ENCODE results near the gene KCNQ4. TPM values are rescaled to one million over a fixed set of nuclear protein-coding genes. Genes with fewer than 3 reads are reported as not detected.
A peak's percentile ranks its signal among the peaks of the same experiment; 100 is the strongest.

KCNQ4 gene
- total and polyA plus RNA-seq, 2 of the 8 experiments (the other 6 are each of a cell fraction or from before 2014, with no cell fraction given), result 2.2 to 3.9 TPM

DNA sequence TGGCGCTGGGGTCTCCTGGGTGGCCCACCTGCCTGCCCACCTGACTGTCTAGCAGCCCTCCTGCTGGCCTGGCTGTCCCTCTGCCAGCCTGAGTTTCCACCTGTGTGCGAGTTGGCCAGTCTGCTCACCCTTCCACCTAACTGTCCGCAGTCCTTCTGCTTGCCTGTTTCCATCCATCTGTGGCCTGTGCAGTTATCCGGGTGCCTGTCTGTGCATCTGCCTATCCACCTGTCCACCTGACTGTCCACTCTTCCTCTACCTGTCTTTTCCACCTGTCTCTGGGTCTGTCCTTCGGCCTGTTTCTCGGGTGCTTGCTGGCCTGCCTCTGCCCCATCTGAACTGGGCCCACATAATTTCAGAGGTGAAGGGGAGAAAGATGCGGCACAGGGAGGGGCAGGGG lies 1.9 kb downstream of the KCNQ4 start:
- Histone ChIP-seq H3K79me1 (ENCODE audit: low read depth, low read length) (no peaks in the 10 kb centered on the region), H3K4me1 (replicated peaks in 1 of 4; ENCODE audit: control insufficient read depth in 3 of 4, insufficient read depth in 4 of 4, low read length in 3 of 4) (peaks cover 0 to 20% (median 17%) of the 10 kb centered on the region in 4 experiments; a peak in 6 of 7 replicates), H3K9ac (replicated peaks in 1 of 4; ENCODE audit: extremely low read depth in 1 of 4, low read depth in 3 of 4, low read length in 3 of 4) (no peak overlapping the region), H4K20me1 (replicated peaks in 1 of 2; ENCODE audit: control insufficient read depth in 1 of 2, insufficient read depth in 2 of 2, low read length in 2 of 2) (peaks cover 2 to 7% of the 10 kb centered on the region in 2 experiments), H2AFZ (ENCODE audit: low read length) (no peak overlapping the region), H3K23ac (ENCODE audit: insufficient read length) (no peak overlapping the region), H3K4me2 (ENCODE audit: insufficient read depth in 1 of 2, low read depth in 2 of 2, low read length in 2 of 2) (no peak overlapping the region), H3K4ac (replicated peaks; ENCODE audit: insufficient read length, low read depth, low read length) (no peak overlapping the region), H3K4me3 (ENCODE audit: extremely low read depth in 1 of 4, insufficient read depth in 2 of 4, low read depth in 3 of 4, low read length in 4 of 4) (no peak overlapping the region), H3K27me3 (replicated peaks in 1 of 4; ENCODE audit: control insufficient read depth in 3 of 4, extremely low read depth in 1 of 4, insufficient read depth in 3 of 4, low read length in 3 of 4) (peaks cover 0 to 35% (median 27%) of the 10 kb centered on the region in 4 experiments; a peak in 6 of 7 replicates), H2BK120ac (replicated peaks; ENCODE audit: low read depth, low read length) (no peak overlapping the region), H2BK5ac (ENCODE audit: low read depth, low read length) (no peak overlapping the region), H3K23me2 (ENCODE audit: low read depth, low read length) (peaks cover 19% of the 10 kb centered on the region; the same call in 1 of the 2 replicates), H3K14ac (ENCODE audit: insufficient read length) (no peak overlapping the region), H4K91ac (replicated peaks; ENCODE audit: insufficient read length, low read length) (no peak overlapping the region), H3K18ac (ENCODE audit: extremely low read depth, low read length) (no peak overlapping the region), H3K56ac (replicated peaks; ENCODE audit: insufficient read length, low read depth, low read length) (no peak overlapping the region), H3K9me3 (ENCODE audit: insufficient read depth in 2 of 2, low read depth in 1 of 2, low read length in 1 of 2) (no peaks in the 10 kb centered on the region), H3K79me2 (ENCODE audit: control insufficient read depth in 1 of 2, insufficient read depth in 2 of 2, low read length in 2 of 2) (no peaks in the 10 kb centered on the region), H2BK12ac (ENCODE audit: low read depth, low read length) (no peak overlapping the region), H2BK20ac (ENCODE audit: low read length) (no peak overlapping the region), H4K5ac (ENCODE audit: insufficient read length, low read depth, low read length) (no peak overlapping the region), H2BK15ac (ENCODE audit: low read length) (no peak overlapping the region; the same call in 1 of the 2 replicates), H4K8ac (ENCODE audit: extremely low read depth, insufficient read depth, low read length) (no peak overlapping the region), H3K36me3 (ENCODE audit: control insufficient read depth in 2 of 4, insufficient read depth in 4 of 4, low read length in 3 of 4) (no peaks in the 10 kb centered on the region), H2AK5ac (ENCODE audit: low read depth, low read length) (peak overlapping the region; percentile 97), H3K27ac (ENCODE audit: low read depth, low read length) (no peak overlapping the region)
- DNase-seq (ENCODE audit: low read depth in 1 of 2, low spot score in 2 of 2) (no peak), FAIRE-seq (no peak)
- TF ChIP-seq HDAC6 (IDR thresholded peaks at IDR 0.05; ENCODE audit: low read depth, low read length) (no peak), POU5F1 (IDR thresholded peaks at IDR 0.05; ENCODE audit: low read depth, low read length) (no peak), ZNF274 (IDR thresholded peaks at IDR 0.05; ENCODE audit: borderline replicate concordance, extremely low read depth, low read length) (no peak), TAF7 (optimal IDR thresholded peaks at IDR 0.05; ENCODE audit: borderline replicate concordance, low read depth, low read length) (no peak), NRF1 (IDR thresholded peaks at IDR 0.05; ENCODE audit: low read depth, low read length) (no peak), KDM4A (IDR thresholded peaks at IDR 0.05; ENCODE audit: low read depth, low read length, severe bottlenecking) (no peak), HDAC2 (IDR thresholded peaks at IDR 0.05; ENCODE audit: borderline replicate concordance in 1 of 2, low read depth in 2 of 2, low read length in 2 of 2) (no peak), EZH2 (IDR thresholded peaks at IDR 0.05; ENCODE audit: low read depth, low read length, severe bottlenecking) (no peak), PHF8 (conservative IDR thresholded peaks at IDR 0.05; ENCODE audit: low read depth, low read length) (no peak)
- TF ChIP-seq, protein P1, sequence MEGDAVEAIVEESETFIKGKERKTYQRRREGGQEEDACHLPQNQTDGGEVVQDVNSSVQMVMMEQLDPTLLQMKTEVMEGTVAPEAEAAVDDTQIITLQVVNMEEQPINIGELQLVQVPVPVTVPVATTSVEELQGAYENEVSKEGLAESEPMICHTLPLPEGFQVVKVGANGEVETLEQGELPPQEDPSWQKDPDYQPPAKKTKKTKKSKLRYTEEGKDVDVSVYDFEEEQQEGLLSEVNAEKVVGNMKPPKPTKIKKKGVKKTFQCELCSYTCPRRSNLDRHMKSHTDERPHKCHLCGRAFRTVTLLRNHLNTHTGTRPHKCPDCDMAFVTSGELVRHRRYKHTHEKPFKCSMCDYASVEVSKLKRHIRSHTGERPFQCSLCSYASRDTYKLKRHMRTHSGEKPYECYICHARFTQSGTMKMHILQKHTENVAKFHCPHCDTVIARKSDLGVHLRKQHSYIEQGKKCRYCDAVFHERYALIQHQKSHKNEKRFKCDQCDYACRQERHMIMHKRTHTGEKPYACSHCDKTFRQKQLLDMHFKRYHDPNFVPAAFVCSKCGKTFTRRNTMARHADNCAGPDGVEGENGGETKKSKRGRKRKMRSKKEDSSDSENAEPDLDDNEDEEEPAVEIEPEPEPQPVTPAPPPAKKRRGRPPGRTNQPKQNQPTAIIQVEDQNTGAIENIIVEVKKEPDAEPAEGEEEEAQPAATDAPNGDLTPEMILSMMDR (IDR thresholded peaks at IDR 0.05; ENCODE audit: control extremely low read depth in 1 of 3, insufficient read depth in 1 of 3, low read depth in 1 of 3, low read length in 3 of 3), result no peak
- ChIA-PET CTCF (ENCODE audit: partially characterized antibody) (interaction anchor here (1.4 to 24.5 kb wide), 3 partner anchors 9 to 65 kb away, joined by 3 to 325 read pairs (median 4); no protein-coding TSS in a partner anchor), POLR2A (ENCODE audit: partially characterized antibody) (interaction anchor here (0.8 to 1.3 kb wide), 3 partner anchors 10 to 92 kb away, joined by 3 to 4 read pairs (median 3); no protein-coding TSS in a partner anchor)
- WGBS, 2 experiments (ENCODE audit: extremely low coverage in 1 of 2, insufficient coverage in 1 of 2, insufficient read length in 1 of 2, insufficient replicate concordance in 2 of 2, low coverage in 1 of 2, low lambda C conversion rate in 2 of 2, missing lambda C conversion rate in 1 of 2), result 91% methylated on average over 7 of the region's 7 CpGs; no CpG with 5 or more reads in 1 of the 2 experiments
